ENCODE measurements around the gene GGTLC2.
"Not testable (repeated sequence)": the region's sequence is repeated elsewhere in the genome, so short reads cannot be mapped to it uniquely, and the experiment has no call there.

Gene GGTLC2

GRCh38 chr22:22638313-22638712 lies 6.1 kb upstream of the GGTLC2 start:
- DNase-seq (ENCODE audit: low spot score), result not testable (repeated sequence)

GRCh38 chr22:22642255-22642654 lies 2.2 kb upstream of the GGTLC2 start:
- DNase-seq (ENCODE audit: low spot score), result not testable (repeated sequence)

GRCh38 chr22:22645969-22646368 lies 1.6 kb downstream of the GGTLC2 start:
- not testable (repeated sequence) for DNase-seq (ENCODE audit: low spot score)

- not testable (repeated sequence) for DNase-seq (ENCODE audit: low spot score)
Observed at GRCh38 chr22:22647952-22648351, 3.5 kb downstream of the GGTLC2 start.

- not testable (repeated sequence) for DNase-seq (ENCODE audit: low spot score)
Observed at GRCh38 chr22:22648863-22649536, 4.6 kb downstream of the GGTLC2 start.

- DNase-seq (ENCODE audit: low spot score), result not testable (repeated sequence)
Observed at GRCh38 chr22:22649761-22650160, 5.3 kb downstream of the GGTLC2 start.

GRCh38 chr22:22650398-22650797 lies 6.0 kb downstream of the GGTLC2 start:
- not testable (repeated sequence) for DNase-seq (ENCODE audit: low spot score)

GRCh38 chr22:22650803-22651515 lies 6.5 kb downstream of the GGTLC2 start:
- DNase-seq (ENCODE audit: low spot score), result not testable (repeated sequence)

- not testable (repeated sequence) for DNase-seq (ENCODE audit: low spot score)
Observed at GRCh38 chr22:22651593-22651992, 7.2 kb downstream of the GGTLC2 start.

- DNase-seq (ENCODE audit: low spot score), result not testable (repeated sequence)
Observed at GRCh38 chr22:22652102-22652501, 7.7 kb downstream of the GGTLC2 start.

GRCh38 chr22:22652573-22652972 lies 8.2 kb downstream of the GGTLC2 start:
- not testable (repeated sequence) for DNase-seq (ENCODE audit: low spot score)

GRCh38 chr22:22653677-22654381 lies 9.4 kb downstream of the GGTLC2 start:
- DNase-seq (ENCODE audit: low spot score), result not testable (repeated sequence)

GRCh38 chr22:22655452-22656290 lies 11.3 kb downstream of the GGTLC2 start:
- no peak for DNase-seq (ENCODE audit: low spot score)

- DNase-seq (ENCODE audit: low spot score), result no peak
Observed at GRCh38 chr22:22657712-22658111, 13.3 kb downstream of the GGTLC2 start.

GRCh38 chr22:22661275-22661674 lies 16.9 kb downstream of the GGTLC2 start:
- DNase-seq (ENCODE audit: low spot score), result no peak

GRCh38 chr22:22662095-22662494 lies 17.7 kb downstream of the GGTLC2 start:
- no peak for DNase-seq (ENCODE audit: low spot score)

- no peak for DNase-seq (ENCODE audit: low spot score)
Observed at GRCh38 chr22:22663861-22664800, 19.7 kb downstream of the GGTLC2 start.

GRCh38 chr22:22666307-22667091 lies 22.1 kb downstream of the GGTLC2 start:
- DNase-seq (ENCODE audit: low spot score), result peak; percentile 8

- no peak for DNase-seq (ENCODE audit: low spot score)
Observed at GRCh38 chr22:22667966-22668880, 23.8 kb downstream of the GGTLC2 start.
